ENCODE results near the gene MLH3. TPM values are rescaled to one million over a fixed set of nuclear protein-coding genes. Genes with fewer than 3 reads are reported as not detected.
"Not testable (repeated sequence)": the region's sequence is repeated elsewhere in the genome, so short reads cannot be mapped to it uniquely, and the experiment has no call there.

Gene MLH3
- total RNA-seq, 2 donors from 2014 or later = 27.2 to 28.2 TPM

DNA sequence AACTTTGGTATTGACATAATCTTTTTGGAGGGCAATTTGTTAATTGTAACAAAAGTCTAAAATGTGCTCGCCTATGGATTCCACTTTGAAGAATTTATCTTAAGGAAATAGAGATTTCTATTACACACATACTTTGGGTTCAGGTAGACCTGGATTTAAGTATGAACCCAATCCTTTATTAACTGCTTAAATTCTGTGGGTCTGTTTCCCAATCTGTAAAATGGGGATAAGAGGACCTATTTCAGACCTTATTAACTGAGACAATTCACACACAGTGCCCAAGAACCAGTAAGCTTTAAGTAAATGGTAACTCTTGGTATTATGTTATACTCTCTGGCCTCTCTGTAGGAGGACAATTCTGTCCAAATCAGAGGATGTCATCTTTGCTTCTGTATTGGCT is 49.4 kb downstream of the MLH3 start:
- intact Hi-C loops (cut with DNase I) = no loop called here
- DNase-seq (ENCODE audit: low spot score) = no peak

DNA sequence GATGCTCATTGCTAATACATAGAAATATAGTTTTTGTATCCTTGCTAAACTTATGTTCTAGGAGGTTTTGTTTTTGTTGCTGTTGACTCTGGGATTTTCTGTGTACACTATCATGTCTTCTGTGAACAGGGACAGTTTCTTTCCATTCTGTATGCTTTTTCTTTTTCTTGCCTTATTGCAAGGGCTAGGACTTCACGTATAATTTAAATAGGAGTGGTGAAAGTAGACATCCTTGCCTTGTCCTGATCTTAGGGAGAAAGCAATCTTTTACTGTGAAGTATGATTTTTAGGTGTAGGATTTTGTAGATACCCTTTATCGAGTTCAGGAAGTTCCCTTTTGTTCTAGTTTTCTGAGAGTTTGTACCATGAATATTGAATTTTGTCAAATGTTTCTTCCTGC is 50.0 kb downstream of the MLH3 start:
- no peak for DNase-seq (ENCODE audit: low spot score)
- intact Hi-C loops (cut with DNase I) = no loop called here

DNA sequence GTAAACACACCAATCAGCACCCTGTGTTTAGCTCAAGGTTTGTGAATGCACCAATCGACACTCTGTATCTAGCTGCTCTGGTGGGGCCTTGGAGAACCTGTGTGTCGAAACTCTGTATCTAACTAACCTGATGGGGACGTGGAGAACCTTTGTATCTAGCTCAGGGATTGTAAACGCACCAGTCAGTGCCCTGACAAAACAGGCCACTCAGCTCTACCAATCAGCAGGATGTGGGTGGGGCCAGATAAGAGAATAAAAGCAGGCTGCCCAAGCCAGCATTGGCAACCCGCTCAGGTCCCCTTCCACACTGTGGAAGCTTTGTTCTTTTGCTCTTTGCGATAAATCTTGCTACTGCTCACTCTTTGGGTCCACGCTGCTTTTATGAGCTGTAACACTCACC is 55.5 kb downstream of the MLH3 start:
- intact Hi-C loops (cut with DNase I); DNase-seq (ENCODE audit: low spot score): not testable (repeated sequence)

DNA sequence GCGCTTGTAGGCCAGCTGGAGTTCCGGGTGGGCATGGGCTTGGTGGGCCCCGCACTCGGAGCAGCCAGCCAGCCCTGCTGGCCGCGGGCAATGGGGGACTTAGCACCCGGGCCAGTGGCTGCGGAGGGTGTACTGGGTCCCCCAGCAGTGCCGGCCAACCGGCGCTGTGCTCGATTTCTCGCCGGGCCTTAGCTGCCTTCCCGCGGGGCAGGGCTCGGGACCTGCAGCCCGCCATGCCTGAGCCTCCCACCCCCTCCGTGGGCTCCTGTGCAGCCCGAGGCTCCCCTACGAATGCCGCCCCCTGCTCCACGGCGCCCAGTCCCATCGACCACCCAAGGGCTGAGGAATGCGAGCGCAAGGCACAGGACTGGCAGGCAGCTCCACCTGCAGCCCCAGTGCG is 57.1 kb downstream of the MLH3 start:
- intact Hi-C loops (cut with DNase I); DNase-seq (ENCODE audit: low spot score): not testable (repeated sequence)

- intact Hi-C loops (cut with DNase I) = no loop called here
- no peak for DNase-seq (ENCODE audit: low spot score)
Measured at GRCh38 chr14:74988993-74989392, 62.3 kb downstream of the MLH3 start.

GRCh38 chr14:74988131-74988530 is 63.1 kb downstream of the MLH3 start:
- intact Hi-C loops (cut with DNase I) = no loop called here
- DNase-seq (ENCODE audit: low spot score) = no peak

DNA sequence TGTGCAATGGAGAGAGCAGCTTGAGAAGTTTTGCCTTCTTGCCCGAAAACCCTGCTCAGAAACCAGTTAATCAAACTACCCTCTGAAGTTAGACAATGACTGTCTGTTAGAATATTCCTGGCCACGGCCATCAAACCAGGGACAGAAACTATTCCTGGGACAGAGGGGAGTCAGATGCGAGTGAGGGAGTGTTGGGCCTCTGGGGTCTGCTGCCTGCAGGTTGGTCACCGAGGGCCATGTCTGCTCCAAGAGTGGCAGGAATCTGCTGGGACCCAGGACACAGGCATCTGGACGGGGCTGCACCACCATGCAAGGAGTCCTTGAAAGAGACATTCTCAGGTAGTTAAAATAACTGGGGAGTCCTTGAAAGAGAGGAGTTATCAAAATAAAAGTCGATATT is 65.5 kb downstream of the MLH3 start:
- intact Hi-C loops (cut with DNase I) = no loop called here
- no peak for DNase-seq (ENCODE audit: low spot score)

DNA sequence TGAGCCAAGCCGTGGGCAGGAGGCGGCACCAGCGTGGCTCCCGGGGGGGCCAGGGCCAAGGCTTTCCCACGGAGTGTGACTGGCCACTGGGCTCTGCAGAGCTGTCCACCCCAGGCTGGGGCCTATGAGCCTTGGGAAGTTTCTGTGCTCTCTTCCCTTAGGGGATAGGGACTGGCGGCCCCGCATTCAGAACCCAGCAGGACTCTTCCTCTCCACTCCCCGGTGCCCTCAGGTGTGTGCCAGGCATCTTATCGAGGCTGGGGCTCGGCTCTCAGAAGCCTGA is 66.3 kb downstream of the MLH3 start:
- no peak for DNase-seq (ENCODE audit: low spot score)
- intact Hi-C loops (cut with DNase I) = no loop called here

- no peak for DNase-seq (ENCODE audit: low spot score)
- intact Hi-C loops (cut with DNase I) = no loop called here
Measured at GRCh38 chr14:74984236-74985027, 66.8 kb downstream of the MLH3 start.

DNA sequence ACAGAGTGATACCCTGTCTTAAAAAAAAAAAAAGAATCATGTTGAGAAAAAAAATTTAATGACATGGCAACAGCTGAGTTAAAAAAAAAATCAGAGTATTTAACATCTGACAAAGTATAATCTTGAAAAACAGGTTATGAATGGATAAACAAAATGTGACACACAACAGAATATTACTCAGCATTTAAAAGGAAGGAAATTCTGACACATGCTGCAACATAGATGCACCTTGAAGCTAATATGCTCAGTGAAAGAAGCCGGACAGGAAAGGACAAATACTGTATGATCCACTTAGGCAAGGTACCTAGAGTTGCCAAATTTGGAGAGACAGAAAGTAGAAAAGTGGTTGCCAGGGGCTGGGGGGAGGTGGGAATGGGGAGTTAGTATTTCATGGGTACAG is 67.9 kb downstream of the MLH3 start:
- no peak for DNase-seq (ENCODE audit: low spot score)
- intact Hi-C loops (cut with DNase I) = no loop called here

- no peak for DNase-seq (ENCODE audit: low spot score)
- intact Hi-C loops (cut with DNase I) = no loop called here
Measured at GRCh38 chr14:74982661-74983060, 68.6 kb downstream of the MLH3 start.

- no peak for DNase-seq (ENCODE audit: low spot score)
- intact Hi-C loops (cut with DNase I) = no loop called here
Measured at GRCh38 chr14:74981833-74982232, 69.4 kb downstream of the MLH3 start.

DNA sequence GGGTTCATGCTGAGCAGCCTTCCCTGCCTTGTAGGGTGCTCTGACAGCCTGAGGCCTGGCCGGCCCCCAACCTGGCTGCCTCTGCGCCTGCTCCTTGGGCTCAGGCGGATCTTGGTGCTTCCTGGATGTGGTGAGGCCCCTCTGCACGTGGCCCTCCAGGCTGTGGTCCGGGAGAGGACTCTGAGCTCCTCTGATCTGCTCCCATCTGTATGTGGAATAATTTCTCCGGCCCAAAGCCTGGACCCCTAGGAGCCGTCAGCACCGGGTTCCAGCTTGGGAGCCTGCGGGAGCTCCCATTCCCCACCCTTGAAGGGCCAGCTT is 69.8 kb downstream of the MLH3 start:
- intact Hi-C loops (cut with DNase I) = no loop called here
- DNase-seq (ENCODE audit: low spot score) = no peak

DNA sequence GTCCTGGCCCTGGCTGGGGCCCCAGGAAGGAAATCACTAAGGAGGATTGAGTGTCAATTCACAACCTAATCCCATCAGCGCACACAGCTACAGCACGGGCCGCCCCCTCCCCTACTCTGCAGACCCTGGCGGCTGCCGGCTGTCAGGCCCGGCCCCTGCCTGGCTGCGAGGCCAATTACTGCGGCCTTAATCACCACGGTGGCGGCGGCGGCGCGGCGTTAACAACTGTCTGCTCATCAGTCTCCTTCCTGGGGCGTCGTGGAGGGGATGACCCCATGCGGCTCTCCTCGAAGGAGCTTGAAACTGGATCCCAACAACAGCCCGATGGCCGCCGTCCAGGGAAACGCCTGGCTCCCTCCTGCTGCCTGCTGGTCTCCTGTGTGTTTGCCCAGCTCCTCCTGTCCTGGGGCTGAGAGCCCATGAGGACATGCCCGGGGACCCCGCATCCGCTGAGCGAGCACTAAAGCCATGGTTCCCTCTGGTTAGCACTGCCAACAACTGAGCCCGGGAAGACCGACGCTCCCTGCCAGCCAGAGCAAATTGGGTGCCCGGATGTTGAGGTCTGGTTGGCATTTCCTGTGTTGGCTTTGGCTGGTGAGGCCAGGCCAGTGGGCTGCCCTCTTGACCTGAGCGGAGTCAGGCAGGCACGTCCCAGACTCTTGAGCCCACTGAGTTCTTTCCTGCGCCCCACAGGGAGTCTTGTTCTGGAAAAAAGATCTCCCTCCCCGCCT is 70.4 kb downstream of the MLH3 start:
- DNase-seq (ENCODE audit: low spot score) = peak; percentile 89
- intact Hi-C loops (cut with DNase I) = no loop called here

GRCh38 chr14:74980398-74980730 is 70.9 kb downstream of the MLH3 start:
- intact Hi-C loops (cut with DNase I) = no loop called here
- no peak for DNase-seq (ENCODE audit: low spot score)

DNA sequence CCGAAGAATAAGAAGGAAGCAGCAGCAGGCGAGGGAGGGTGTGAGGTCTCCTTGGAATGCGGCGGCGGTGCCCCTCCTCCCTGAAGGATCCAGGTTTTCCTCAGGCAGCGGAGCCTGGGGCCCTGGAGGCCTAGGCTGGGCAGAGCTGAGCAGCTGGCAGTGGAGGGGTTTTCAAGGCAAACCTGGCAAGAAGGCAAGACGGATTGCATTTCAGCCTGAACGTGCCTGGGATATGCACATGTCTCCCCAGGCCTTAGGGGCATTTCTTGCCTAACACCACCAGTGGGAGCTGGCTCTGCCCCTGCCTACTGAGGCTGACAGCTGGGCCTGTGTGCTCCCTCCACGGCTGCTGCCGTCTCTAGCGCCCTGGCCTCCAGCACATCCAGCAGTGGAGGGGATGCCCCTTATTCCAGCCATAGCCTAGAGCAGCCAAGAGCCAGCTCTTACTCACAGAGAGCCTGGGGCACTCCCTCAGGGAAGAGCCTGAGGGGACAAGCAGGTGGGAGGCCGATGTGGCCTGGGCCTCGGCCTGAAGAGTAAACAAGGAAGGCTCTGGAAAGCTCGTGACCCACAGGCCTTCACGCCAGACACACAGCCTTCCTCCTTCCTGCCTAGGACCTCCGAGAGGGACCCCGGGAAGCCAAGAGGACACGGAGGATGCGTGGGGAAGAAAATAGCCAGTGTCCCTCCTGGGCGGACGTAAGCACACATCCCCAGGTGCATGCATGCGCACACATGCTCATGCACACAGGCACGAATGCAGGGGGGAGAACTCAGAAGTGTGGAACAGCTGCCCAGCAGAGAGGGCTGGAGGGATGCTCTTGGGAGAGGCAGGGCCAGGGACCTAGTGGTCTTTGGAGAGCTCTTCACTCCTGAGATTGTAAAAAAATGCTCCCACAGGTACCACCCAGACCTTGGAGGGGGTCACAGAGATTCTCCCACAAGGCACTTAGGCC is 71.5 kb downstream of the MLH3 start:
- intact Hi-C loops (cut with DNase I) = no loop called here

GRCh38 chr14:74979029-74979428 is 72.2 kb downstream of the MLH3 start:
- intact Hi-C loops (cut with DNase I) = no loop called here
- no peak for DNase-seq (ENCODE audit: low spot score)

More for the DNA sequence above, 71.5 kb downstream of the MLH3 start:
- DNase-seq (ENCODE audit: low spot score) = no peak

- no peak for DNase-seq (ENCODE audit: low spot score)
- intact Hi-C loops (cut with DNase I) = no loop called here
Measured at GRCh38 chr14:74978416-74978947, 72.8 kb downstream of the MLH3 start.

- no peak for DNase-seq (ENCODE audit: low spot score)
- intact Hi-C loops (cut with DNase I) = no loop called here
Measured at GRCh38 chr14:74977901-74978385, 73.3 kb downstream of the MLH3 start.

Data from posterior vena cava (tissue), 2 donors.